HG03045 (cell line): Measurements from ENCODE around the gene YLPM1.
"Not testable (repeated sequence)": the region's sequence is repeated elsewhere in the genome, so short reads cannot be mapped to it uniquely, and the experiment has no call there.

ENCODE experiments used
- ATAC-seq: cut with Tn5 transposase; IDR thresholded peaks from one replicate; pipeline ENCODE4 v1.9.1; 2021; ENCODE audit warnings: mild to moderate bottlenecking, moderate library complexity; ENCODE audit not compliant: unreplicated experiment

Gene YLPM1

GRCh38 chr14:74762917-74763802, at the start of gene YLPM1:
Gene YLPM1 (plus strand): TSS chr14:74763316. CDS start chr14:74763490, 174 bp downstream.
- ATAC-seq = peak; percentile 91

GRCh38 chr14:74713395-74713735, 49.8 kb upstream of the YLPM1 start:
- no peak for ATAC-seq

- no peak for ATAC-seq
Measured at GRCh38 chr14:74720526-74720925, 42.6 kb upstream of the YLPM1 start.

GRCh38 chr14:74723134-74723533, 40.0 kb upstream of the YLPM1 start:
- no peak for ATAC-seq

GRCh38 chr14:74732387-74732786, 30.7 kb upstream of the YLPM1 start:
- ATAC-seq = no peak

DNA sequence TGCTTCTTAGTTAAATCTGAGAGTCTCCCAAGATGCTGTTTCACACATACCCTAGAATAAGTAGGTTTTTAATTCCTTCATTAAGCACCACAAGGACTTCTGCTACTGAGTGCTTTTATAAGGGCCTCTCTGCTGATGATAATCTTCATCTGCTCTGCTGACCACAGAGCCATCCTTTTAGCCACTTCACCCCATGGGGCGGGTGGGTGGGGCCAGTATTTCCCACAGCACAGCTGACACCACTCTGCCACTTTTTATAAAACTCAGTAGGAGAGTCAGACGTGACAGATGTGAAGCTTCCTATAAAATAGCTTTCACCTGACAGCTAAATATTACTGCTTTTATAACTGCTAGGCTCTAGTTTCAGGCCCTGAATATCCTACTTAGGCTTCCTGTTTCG, 29.9 kb upstream of the YLPM1 start:
- no peak for ATAC-seq

DNA sequence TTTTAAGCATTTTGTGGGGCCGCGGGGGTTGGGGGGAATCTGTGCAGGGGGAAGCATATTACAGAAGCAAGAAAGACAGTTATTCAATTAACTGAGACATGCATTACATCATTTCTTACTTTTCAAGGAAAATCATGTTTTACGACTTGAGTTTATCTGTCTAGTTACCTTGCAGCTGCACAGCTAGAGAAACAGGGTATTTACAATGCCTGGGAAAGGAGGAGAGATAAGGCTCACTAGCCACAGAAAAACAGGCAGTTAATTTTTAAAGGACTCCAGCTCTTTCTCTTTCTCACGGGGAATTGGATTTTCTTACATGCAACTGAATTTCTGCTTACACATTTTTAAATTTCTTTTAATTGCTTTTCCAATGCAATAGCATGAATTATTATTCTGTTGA, 28.0 kb upstream of the YLPM1 start:
- no peak for ATAC-seq

DNA sequence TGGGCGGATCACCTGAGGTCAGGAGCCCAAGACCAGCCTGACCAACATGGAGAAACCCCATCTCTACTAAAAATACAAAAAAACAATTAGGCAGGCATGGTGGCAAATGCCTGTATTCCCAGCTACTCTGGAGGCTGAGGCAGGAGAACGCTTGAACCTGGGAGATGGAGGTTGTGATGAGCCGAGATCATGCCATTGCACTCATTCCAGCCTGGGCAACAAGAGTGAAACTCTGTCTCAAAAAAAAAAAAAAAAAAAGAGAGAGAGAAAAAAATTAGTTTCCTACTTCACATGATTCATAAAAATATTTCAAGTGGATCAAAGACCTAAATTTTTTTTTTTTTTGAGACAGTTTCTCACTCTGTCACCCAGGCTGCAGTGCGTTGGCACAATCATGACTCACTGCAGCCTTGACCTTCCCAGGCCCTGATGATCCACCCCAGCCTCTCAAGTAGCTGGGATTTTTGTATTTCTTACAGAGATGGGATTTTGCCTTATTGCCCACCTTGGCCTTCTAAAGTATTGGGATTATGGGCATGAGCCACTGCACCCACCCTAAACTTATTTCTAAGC, 25.3 kb upstream of the YLPM1 start:
- no peak for ATAC-seq

- ATAC-seq = no peak
Measured at GRCh38 chr14:74739293-74740030, 23.7 kb upstream of the YLPM1 start.

- no peak for ATAC-seq
Measured at GRCh38 chr14:74747237-74747636, 15.9 kb upstream of the YLPM1 start.

GRCh38 chr14:74754157-74754556, 9.0 kb upstream of the YLPM1 start:
- ATAC-seq = no peak

- no peak for ATAC-seq
Measured at GRCh38 chr14:74754899-74755298, 8.2 kb upstream of the YLPM1 start.

DNA sequence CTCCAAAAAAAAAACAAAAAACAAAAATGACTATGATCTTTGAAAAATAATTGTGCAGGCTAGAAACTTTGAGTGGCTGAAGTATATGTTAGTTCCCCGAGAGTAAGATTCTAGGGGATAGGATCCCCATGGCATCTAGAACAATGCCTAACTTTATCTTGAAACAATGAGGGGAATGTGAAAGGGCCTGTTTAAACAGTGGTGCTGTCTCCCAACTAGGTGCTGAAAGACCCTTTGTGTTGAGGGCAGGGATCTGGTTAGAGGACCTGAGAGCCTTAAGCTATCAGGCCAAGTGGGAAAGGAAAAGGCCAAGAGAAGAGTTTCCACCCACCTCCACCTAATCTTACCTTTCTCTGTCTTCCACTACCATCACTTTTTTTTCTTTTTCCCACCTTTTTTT, 6.8 kb upstream of the YLPM1 start:
- no peak for ATAC-seq

- not testable (repeated sequence) for ATAC-seq
Measured at GRCh38 chr14:74758505-74758904, 4.6 kb upstream of the YLPM1 start.

DNA sequence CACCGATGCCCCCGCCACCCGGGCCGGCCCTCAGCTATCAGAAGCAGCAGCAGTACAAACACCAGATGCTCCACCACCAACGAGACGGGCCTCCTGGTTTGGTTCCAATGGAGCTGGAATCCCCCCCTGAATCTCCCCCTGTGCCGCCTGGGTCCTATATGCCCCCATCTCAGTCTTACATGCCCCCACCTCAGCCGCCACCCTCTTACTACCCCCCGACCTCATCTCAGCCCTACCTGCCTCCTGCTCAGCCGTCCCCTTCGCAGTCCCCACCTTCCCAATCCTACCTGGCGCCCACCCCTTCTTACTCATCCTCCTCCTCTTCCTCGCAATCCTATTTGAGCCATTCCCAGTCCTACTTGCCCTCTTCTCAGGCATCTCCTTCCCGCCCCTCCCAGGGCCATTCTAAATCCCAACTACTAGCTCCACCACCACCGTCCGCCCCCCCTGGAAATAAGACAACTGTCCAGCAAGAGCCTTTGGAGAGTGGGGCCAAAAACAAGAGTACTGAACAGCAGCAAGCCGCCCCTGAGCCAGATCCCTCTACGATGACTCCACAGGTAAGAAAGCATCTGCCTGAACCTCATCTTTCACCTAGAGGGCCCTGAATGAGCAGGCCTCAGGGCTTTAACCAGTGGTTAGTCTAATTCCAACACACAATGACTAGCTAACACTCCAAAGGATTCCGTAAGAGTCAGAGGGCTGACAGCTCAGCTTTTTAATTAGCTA, 851 bp downstream of the YLPM1 start:
- no peak for ATAC-seq

DNA sequence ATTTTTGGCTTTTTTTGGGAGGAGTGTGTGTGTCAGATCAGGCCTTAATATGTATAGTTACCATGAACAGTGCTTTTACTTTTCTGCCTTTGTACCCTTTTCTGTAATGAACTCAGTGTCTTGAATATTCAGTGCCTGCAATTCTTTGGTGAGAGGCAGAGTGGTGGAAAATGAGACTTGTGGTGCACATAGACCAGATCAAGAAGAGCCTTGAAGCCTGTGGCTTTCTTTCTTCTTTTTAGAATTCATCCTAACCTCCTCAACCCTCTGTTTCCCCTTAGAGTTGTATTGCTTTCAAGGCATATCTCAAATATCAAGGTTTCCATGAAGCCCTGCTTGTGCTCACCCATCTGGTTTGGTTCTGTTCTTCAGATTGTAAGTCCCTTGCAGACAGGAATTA, 2.6 kb downstream of the YLPM1 start:
- ATAC-seq = no peak

- no peak for ATAC-seq
Measured at GRCh38 chr14:74771399-74771798, 8.3 kb downstream of the YLPM1 start.

DNA sequence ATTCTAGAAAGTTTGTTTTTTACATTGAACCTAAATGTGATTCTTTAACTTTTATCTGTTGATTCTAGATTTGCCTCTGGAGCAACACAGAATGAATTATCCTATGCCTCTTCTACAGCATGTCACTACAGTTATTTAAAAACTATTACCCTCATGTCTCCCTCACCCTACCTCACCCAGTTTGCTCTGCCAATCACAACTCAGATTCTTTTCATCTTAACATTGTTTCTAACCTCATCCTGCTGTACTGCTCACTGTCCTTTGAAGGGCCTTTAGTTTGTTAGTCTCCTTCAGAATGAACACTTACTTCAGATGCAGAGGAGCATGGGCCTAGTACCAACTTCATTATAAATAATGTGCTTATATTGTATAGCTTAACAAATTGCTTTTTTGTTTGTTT, 21.5 kb downstream of the YLPM1 start:
- ATAC-seq = no peak

DNA sequence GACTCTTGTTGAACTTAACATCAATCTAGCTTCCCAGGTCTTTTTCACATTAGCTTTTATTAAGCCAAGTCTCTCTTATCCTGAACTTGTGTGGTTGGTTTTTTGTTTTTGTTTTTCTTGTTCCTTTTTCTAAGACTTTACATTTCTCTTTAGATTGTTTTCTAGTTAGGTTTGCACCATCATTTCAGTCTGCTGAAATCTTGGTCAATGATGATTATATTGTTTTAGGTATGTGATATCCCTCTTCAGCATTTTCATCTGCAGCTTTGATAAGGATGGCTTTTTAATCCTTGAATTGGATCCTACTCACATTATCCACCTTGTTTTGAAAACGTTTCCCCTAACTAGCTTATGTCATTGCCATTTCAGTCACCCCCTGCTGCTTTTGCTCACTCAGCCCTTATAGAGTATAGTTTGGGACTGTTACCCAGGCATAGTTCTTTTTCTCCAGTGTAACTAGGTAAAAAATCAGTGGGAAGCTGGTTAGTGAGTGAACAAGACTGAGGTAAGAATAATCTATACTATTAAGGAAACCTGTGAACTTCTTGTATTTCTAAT, 22.0 kb downstream of the YLPM1 start:
- no peak for ATAC-seq

GRCh38 chr14:74786796-74787315, 23.7 kb downstream of the YLPM1 start:
- ATAC-seq = no peak
